Measurements from ENCODE around the gene CMTM1.

- TF ChIP-seq CTCF (IDR thresholded peaks at IDR 0.05) (no peak), ZFX (IDR thresholded peaks at IDR 0.05; ENCODE audit: borderline replicate concordance) (no peak)
Observed at GRCh38 chr16:66587881-66588600, 21.8 kb downstream of the CMTM1 start.
